HCT116 (cell line): ENCODE measurements around the gene RAD21L1. TPM values are rescaled to one million over a fixed set of nuclear protein-coding genes. Genes with fewer than 3 reads are reported as not detected.
A peak's percentile ranks its signal among the peaks of the same experiment; 100 is the strongest.

Experiments
- ATAC-seq: fragments of 200-7000 bp; cut with Tn5 transposase; 2 replicates; pipeline ENCODE4 v1.9.1; 2020; ENCODE audit warnings: mild to moderate bottlenecking, moderate library complexity
- BruUV-seq: library from RNA; stranded (reverse); fragments of 400-500 nt; replicated peaks from 2 replicates; lab custom pipeline; 2021; lab: Mats Ljungman, UMichigan
- CTCF ChIA-PET: fragments of 300-600 bp; sonication (Branson Sonifier 250); formaldehyde crosslinking; loops from one replicate; lab custom pipeline; 2021; ENCODE audit warnings: antibody characterized with exemption; lab: Charles Lee
- POLR2A ChIA-PET: fragments of 300-600, 350-600 bp; sonication (Branson Sonifier 250); formaldehyde crosslinking; loops from one replicate; lab custom pipeline; 2021; ENCODE audit warnings: antibody characterized with exemption; lab: Charles Lee
- RAD21 ChIA-PET, 2 experiments: fragments of 300-600 bp; sonication (Branson Sonifier 250); formaldehyde crosslinking; loops; one replicate each; lab custom pipeline; 2023; ENCODE audit warnings: low total read pairs in 2 of 2; ENCODE audit not compliant: uncharacterized antibody in 2 of 2, unreplicated experiment in 2 of 2, low non-redundant PET in 1 of 2; lab: Charles Lee
- DNase-seq: peaks from one replicate; pipeline ENCODE4 v3.0.0-alpha.2; 2010; ENCODE audit warnings: low read depth, low spot score
- H2AFZ ChIP-seq: fragments of 200-600 bp; shearing (Covaris generic), sonication (generic); 2 replicates; pipeline ENCODE4 v1.6.1; 2017; ENCODE audit warnings: low read depth, mixed run types, mixed read lengths, antibody characterized with exemption, low read length; ENCODE audit not compliant: poor library complexity, severe bottlenecking
- H3K27ac ChIP-seq: 2 replicates; pipeline ENCODE4 v1.5.1; 2012; ENCODE audit warnings: low read depth, low read length
- H3K27me3 ChIP-seq: fragments of 200-600 bp; sonication (generic); 2 replicates; pipeline ENCODE4 v1.6.1; 2016; ENCODE audit warnings: mixed run types, low read length, mixed read lengths; ENCODE audit not compliant: insufficient read depth
- H3K36me3 ChIP-seq, 2 experiments: fragments of 200-500 bp in 1 of 2; fragments of 200-600 bp in 1 of 2; sonication (Bioruptor generic) in 1 of 2; sonication (generic) in 1 of 2; 2 replicates each; pipeline versions ENCODE4 v1.5.1 to v1.6.1; 2014 to 2016; ENCODE audit warnings: low read length in 2 of 2, inconsistent platforms in 1 of 2, mixed read lengths in 1 of 2, mixed run types in 1 of 2; ENCODE audit not compliant: insufficient read depth in 2 of 2, control insufficient read depth in 1 of 2
- H3K4me1 ChIP-seq, 2 experiments: fragments of 200-600 bp in 1 of 2; sonication (generic) in 1 of 2; 2 replicates each; pipeline versions ENCODE4 v1.5.1 to v1.6.1; 2012 to 2017; ENCODE audit warnings: low read length in 2 of 2, inconsistent platforms in 1 of 2, mild to moderate bottlenecking in 1 of 2, mixed read lengths in 1 of 2, mixed run types in 1 of 2, moderate library complexity in 1 of 2; ENCODE audit not compliant: insufficient read depth in 2 of 2, control insufficient read depth in 1 of 2
- H3K4me2 ChIP-seq: fragments of 200-600 bp; sonication (generic); 2 replicates; pipeline ENCODE4 v1.6.1; 2017; ENCODE audit warnings: mixed run types, low read length, mixed read lengths
- H3K4me3 ChIP-seq, 2 experiments: fragments of 200-600 bp in 1 of 2; sonication (generic) in 1 of 2; replicated peaks in 1 of 2; 2 replicates each; pipeline ENCODE4 v1.5.1; 2011 to 2016; ENCODE audit warnings: low read length in 2 of 2, control low read depth in 1 of 2, low read depth in 1 of 2, mild to moderate bottlenecking in 1 of 2, mixed read lengths in 1 of 2, mixed run types in 1 of 2
- H3K79me2 ChIP-seq: fragments of 200-600 bp; sonication (generic); 2 replicates; pipeline ENCODE4 v1.6.1; 2017; ENCODE audit warnings: mild to moderate bottlenecking, mixed run types, low read length, moderate library complexity, mixed read lengths; ENCODE audit not compliant: insufficient read depth
- H3K9ac ChIP-seq: fragments of 200-600 bp; sonication (generic); 2 replicates; pipeline ENCODE4 v1.6.1; 2016; ENCODE audit warnings: low read length, mixed read lengths
- H3K9me2 ChIP-seq: fragments of 200-600 bp; sonication (generic), shearing (Covaris generic); 2 replicates; pipeline ENCODE4 v1.6.1; 2017; ENCODE audit warnings: mixed run types, mild to moderate bottlenecking, moderate library complexity; ENCODE audit not compliant: insufficient read depth
- H3K9me3 ChIP-seq, 2 experiments: fragments of 200-500 bp in 1 of 2; fragments of 200-600 bp in 1 of 2; sonication (Bioruptor generic) in 1 of 2; sonication (generic) in 1 of 2; 2 replicates each; pipeline ENCODE4 v1.6.1; 2014 to 2017; ENCODE audit warnings: low read length in 2 of 2, mixed read lengths in 2 of 2, inconsistent platforms in 1 of 2, low read depth in 1 of 2, mild to moderate bottlenecking in 1 of 2, mixed run types in 1 of 2, moderate library complexity in 1 of 2; ENCODE audit not compliant: control insufficient read depth in 1 of 2, insufficient read depth in 1 of 2
- H4K20me1 ChIP-seq: fragments of 200-600 bp; sonication (generic), shearing (Covaris generic); 2 replicates; pipeline ENCODE4 v1.6.1; 2017; ENCODE audit warnings: mixed run types, mild to moderate bottlenecking, moderate library complexity; ENCODE audit not compliant: insufficient read depth
- CBX3 ChIP-seq: IDR thresholded peaks from 2 replicates; pipeline ENCODE4 v1.6.1; 2012; ENCODE audit warnings: low read depth
- CEBPB ChIP-seq: IDR thresholded peaks from 2 replicates; pipeline ENCODE4 v1.6.1; 2012; ENCODE audit warnings: low read depth
- CTCF ChIP-seq, 3 experiments: fragments of 200-600 bp in 1 of 3; sonication (generic) in 1 of 3; IDR thresholded peaks in 2 of 3; conservative IDR thresholded peaks in 1 of 3; 2 replicates each; pipeline ENCODE4 v1.5.1; 2012 to 2017; ENCODE audit warnings: low read depth in 2 of 3, low read length in 2 of 3, antibody characterized with exemption in 1 of 3, borderline replicate concordance in 1 of 3, control low read depth in 1 of 3, mild to moderate bottlenecking in 1 of 3, mixed read lengths in 1 of 3, mixed run types in 1 of 3, moderate library complexity in 1 of 3; ENCODE audit not compliant: insufficient read depth in 1 of 3
- EZH2 ChIP-seq: fragments of 200-600 bp; sonication (generic); IDR thresholded peaks from 2 replicates; pipeline ENCODE4 v1.6.1; 2017; ENCODE audit warnings: antibody characterized with exemption, mixed run types
- FOSL1 ChIP-seq: IDR thresholded peaks from 2 replicates; pipeline ENCODE4 v1.6.1; 2012; ENCODE audit warnings: low read depth
- JUND ChIP-seq: IDR thresholded peaks from 2 replicates; pipeline ENCODE4 v1.6.1; 2012
- POLR2A ChIP-seq: IDR thresholded peaks from 2 replicates; pipeline ENCODE4 v1.7.0; 2011; ENCODE audit warnings: borderline replicate concordance; ENCODE audit not compliant: insufficient read depth, insufficient read length; ENCODE audit errors: extremely low read depth
- RAD21 ChIP-seq: IDR thresholded peaks from 2 replicates; pipeline ENCODE4 v1.6.1; 2012; ENCODE audit warnings: low read depth, mild to moderate bottlenecking
- SIN3A ChIP-seq: IDR thresholded peaks from 2 replicates; pipeline ENCODE4 v1.6.1; 2012; ENCODE audit warnings: low read depth
- SRF ChIP-seq: IDR thresholded peaks from 2 replicates; pipeline ENCODE4 v1.6.1; 2012; ENCODE audit warnings: low read depth
- ZFX ChIP-seq: fragments of 450-650 bp; IDR thresholded peaks from 2 replicates; pipeline ENCODE4 v1.6.1; 2017
- intact Hi-C: fragments of 100-400 bp; cut with micrococcal nuclease; formaldehyde crosslinking; loops from 2 replicates; pipeline ENCODE4 v1.10.0; 2022
- total RNA-seq: library from RNA; stranded (reverse); gene quantifications from one replicate; pipeline ENCODE4 v1.2.1, GENCODE V29; 2021; ENCODE audit not compliant: unreplicated experiment
- TF ChIP-seq, protein P1 (sequence below): IDR thresholded peaks from 2 replicates; pipeline ENCODE4 v1.6.1; 2011; ENCODE audit warnings: mild to moderate bottlenecking, low read length, moderate library complexity; ENCODE audit not compliant: insufficient replicate concordance; ENCODE audit errors: extremely low read depth

RAD21L1 gene
- total RNA-seq, 1 experiment from 2014 or later, result 0.17 TPM

- Histone ChIP-seq H3K36me3 (no peaks in the 10 kb centered on the region), H3K27me3 (no peaks in the 10 kb centered on the region), H3K9me2 (no peaks in the 10 kb centered on the region)
- RAD21 ChIA-PET, result no interaction called here
- TF ChIP-seq SIN3A, result no peak
- no peak for TF ChIP-seq EZH2
- peak; percentile 68 for TF ChIP-seq FOSL1
- no peak for TF ChIP-seq CEBPB
- TF ChIP-seq ZFX, result no peak
- TF ChIP-seq RAD21, result no peak
- no peak for TF ChIP-seq SRF
- TF ChIP-seq, protein P1, sequence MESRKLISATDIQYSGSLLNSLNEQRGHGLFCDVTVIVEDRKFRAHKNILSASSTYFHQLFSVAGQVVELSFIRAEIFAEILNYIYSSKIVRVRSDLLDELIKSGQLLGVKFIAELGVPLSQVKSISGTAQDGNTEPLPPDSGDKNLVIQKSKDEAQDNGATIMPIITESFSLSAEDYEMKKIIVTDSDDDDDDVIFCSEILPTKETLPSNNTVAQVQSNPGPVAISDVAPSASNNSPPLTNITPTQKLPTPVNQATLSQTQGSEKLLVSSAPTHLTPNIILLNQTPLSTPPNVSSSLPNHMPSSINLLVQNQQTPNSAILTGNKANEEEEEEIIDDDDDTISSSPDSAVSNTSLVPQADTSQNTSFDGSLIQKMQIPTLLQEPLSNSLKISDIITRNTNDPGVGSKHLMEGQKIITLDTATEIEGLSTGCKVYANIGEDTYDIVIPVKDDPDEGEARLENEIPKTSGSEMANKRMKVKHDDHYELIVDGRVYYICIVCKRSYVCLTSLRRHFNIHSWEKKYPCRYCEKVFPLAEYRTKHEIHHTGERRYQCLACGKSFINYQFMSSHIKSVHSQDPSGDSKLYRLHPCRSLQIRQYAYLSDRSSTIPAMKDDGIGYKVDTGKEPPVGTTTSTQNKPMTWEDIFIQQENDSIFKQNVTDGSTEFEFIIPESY, result no peak
- no peak for TF ChIP-seq POLR2A
- peak; percentile 60 for TF ChIP-seq JUND
- no peak for TF ChIP-seq CTCF (IDR thresholded peaks at IDR 0.05 in 2 of 3, conservative IDR thresholded peaks at IDR 0.05 in 1 of 3; ENCODE audit: borderline replicate concordance in 1 of 3, insufficient read depth in 1 of 3, low read depth in 2 of 3, low read length in 2 of 3)
- TF ChIP-seq CBX3, result no peak
- TF ChIP-seq, all 23 proteins: peak for 2
- Histone ChIP-seq H3K4me2 (peak overlapping the region; percentile 66), H3K4me3 (0 out of 4 replicates have a peak overlapping the region, but pooled peaks of 1 of the 2 experiments have one; percentile 8), H4K20me1 (no peaks in the 10 kb centered on the region), H3K9me3 (no peaks in the 10 kb centered on the region), H2AFZ (peak overlapping the region; percentile 84), H3K9ac (peak overlapping the region; percentile 27), H3K4me1 (peaks cover 8 to 11% of the 10 kb centered on the region in 2 experiments), H3K27ac (peak overlapping the region; percentile 43; the same call in 1 of the 2 replicates), H3K79me2 (no peaks in the 10 kb centered on the region)
- POLR2A ChIA-PET, result interaction anchor here (1.4 kb wide), 1 partner anchor 12 kb away, joined by 3 read pairs; no protein-coding TSS in a partner anchor
- DNase-seq (peak; percentile 18), ATAC-seq (peak; percentile 64)
- CTCF ChIA-PET, result interaction anchor here (1.2 kb wide), 1 partner anchor 136 kb away, joined by 4 read pairs; no protein-coding TSS in a partner anchor
- BruUV-seq, result no TSS peak
- intact Hi-C loops, result no loop called here
Observed at GRCh38 chr20:1301031-1301529, 75.2 kb downstream of the RAD21L1 start.
